GM12872 (cell line): ENCODE measurements around the gene FCRL6.

Experiments used
- TF ChIP-seq, protein P1 (sequence below): IDR thresholded peaks from 3 replicates; pipeline ENCODE4 v1.5.1; 2011; ENCODE audit warnings: low read depth, mild to moderate bottlenecking, low read length, moderate library complexity; ENCODE audit not compliant: insufficient read depth

The FCRL6 gene

DNA sequence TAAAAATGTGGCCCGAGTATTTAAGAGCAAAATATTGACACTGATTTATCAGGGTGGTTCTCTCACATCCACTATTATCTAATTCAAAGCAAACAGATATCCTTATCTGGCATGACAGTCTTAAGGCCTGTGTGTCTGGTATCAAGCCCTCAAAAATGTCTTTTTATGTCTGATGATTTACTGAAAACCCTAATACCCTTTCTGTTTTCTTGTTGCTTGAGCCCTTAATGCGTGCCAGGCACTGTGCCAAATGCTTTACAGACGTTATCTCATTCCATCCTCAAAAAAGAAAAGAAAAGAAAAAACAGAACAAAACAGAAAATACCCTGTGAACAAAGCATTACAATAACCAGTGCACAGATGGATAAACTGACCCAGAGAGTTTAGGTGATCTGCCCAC is 15.7 kb upstream of the FCRL6 start:
- TF ChIP-seq, protein P1, sequence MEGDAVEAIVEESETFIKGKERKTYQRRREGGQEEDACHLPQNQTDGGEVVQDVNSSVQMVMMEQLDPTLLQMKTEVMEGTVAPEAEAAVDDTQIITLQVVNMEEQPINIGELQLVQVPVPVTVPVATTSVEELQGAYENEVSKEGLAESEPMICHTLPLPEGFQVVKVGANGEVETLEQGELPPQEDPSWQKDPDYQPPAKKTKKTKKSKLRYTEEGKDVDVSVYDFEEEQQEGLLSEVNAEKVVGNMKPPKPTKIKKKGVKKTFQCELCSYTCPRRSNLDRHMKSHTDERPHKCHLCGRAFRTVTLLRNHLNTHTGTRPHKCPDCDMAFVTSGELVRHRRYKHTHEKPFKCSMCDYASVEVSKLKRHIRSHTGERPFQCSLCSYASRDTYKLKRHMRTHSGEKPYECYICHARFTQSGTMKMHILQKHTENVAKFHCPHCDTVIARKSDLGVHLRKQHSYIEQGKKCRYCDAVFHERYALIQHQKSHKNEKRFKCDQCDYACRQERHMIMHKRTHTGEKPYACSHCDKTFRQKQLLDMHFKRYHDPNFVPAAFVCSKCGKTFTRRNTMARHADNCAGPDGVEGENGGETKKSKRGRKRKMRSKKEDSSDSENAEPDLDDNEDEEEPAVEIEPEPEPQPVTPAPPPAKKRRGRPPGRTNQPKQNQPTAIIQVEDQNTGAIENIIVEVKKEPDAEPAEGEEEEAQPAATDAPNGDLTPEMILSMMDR = no peak

DNA sequence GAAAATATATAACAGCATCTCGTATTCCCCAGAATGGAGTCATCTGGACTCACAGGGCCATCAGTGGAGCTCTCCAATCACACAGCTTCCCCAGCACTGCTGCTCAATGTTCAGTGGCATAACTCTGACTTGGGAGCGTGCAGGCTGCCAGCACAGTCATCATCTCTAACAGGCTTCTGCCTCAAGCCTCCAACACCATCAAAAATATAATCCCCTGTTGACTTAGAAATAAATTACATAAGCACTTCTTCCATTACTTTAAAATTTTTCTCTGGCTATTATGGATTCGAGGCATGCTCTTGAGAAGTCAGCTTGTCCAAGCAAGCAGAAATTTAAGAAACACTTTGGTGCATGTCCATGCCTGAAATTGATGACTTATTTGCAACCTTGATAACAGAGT is 15.2 kb upstream of the FCRL6 start:
- TF ChIP-seq, protein P1 = no peak

DNA sequence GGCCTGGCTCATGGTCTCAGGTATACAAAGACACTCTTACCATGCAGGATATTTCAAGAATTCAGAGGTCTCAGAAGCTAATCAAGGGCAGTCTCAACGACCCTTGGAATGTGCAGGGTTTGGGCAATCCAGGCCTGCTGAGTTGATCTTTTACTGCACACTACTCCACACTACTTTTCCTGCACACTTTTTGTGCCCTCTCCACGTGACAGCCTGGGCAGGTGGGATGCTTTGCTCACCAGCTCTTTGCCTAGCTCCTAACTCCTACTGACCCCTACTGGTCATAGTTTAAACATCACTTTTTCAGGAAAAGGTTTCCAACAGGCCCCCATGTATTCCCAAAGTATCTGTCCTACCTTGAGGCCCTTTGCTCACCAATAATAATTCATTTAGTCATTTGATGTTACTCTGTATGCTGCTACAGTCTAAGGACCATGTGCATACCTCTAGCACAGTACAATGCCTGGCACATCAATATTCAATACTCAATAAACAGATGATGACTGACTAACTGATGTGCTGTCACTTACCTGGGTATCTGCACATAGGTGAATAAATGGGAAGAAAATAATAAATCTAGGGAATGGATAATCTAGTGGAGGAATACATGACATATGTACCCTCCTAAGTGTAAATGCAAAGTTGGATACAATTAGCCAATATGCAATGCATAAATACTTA is 11.8 kb upstream of the FCRL6 start:
- TF ChIP-seq, protein P1 = peak; percentile 72

DNA sequence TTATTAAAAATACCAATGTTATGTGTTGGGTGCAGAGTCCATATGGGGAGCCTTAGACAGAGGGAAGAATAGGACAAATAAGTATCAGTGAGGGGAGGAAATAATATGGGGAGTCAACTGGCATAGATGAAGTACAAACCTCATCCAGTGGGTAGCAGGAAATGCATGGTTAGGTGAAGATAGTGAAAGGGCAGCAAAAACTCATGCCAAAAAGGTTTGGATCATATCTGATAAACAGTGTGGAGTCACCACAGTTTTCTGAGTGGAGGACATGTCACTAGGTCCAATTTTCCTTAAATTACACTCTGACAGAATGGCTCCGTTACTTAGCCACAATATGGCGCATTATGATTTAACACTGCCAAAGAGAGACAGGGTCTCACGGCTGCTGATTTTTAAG is 11.1 kb upstream of the FCRL6 start:
- TF ChIP-seq, protein P1 = no peak

DNA sequence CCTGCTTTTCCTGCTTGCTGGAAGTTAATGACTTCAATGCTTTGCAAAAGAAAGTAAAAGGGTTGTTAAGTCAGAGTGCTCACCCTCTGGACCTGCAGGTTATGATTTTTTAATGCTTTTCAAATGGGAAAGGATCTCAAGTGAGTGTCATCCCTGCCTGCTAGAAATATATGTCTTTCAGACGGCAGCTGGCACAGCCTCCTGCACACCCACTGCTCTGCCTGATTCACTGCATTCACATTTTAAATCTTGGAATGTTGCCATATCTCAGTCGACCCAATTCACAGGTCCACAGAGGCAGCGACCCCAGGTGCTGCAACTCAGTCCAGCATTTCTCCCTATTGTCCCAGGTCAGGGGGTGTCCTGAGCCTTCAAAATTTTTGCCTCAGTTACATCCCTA is 10.7 kb upstream of the FCRL6 start:
- TF ChIP-seq, protein P1 = no peak

DNA sequence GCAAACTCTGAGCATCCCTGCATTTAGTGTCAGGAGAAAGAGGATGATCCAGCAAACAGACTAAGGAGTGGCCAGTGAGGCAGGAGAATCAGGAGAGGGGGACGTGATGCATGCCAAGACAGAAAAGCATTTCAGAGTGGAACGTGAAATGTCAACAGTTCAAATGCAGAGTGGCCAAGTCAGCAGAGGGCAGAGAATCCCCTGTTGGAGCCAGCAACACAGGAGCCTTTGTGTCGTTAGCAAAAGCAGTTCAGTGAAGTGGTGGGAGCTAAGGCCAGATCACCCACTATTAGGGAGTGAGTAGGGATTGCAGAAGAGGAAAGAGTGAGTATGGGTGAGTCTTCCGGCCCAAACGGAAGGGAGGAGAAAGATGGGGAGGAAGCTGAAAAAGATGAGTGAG is 6.6 kb upstream of the FCRL6 start:
- TF ChIP-seq, protein P1 = no peak

DNA sequence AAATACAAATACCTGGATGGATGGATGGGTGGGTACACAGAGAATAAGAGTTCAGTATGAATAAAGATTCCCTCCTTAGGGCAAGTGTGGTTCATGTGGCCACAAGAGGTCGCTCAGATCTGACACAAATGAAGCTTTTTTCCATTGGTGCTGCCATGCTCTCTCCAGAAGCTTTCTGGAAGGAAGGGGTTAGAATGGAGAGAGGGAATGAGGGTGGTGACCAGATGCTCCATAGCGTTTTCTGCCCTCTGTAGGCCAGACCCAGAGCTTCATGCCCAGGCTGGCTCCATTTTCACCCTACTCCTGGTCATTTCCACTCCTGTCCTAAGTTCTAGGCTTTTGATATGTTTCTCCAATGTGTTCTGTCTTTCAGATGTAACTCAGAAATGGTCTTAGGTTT is 3.3 kb upstream of the FCRL6 start:
- TF ChIP-seq, protein P1 = peak; percentile 75

DNA sequence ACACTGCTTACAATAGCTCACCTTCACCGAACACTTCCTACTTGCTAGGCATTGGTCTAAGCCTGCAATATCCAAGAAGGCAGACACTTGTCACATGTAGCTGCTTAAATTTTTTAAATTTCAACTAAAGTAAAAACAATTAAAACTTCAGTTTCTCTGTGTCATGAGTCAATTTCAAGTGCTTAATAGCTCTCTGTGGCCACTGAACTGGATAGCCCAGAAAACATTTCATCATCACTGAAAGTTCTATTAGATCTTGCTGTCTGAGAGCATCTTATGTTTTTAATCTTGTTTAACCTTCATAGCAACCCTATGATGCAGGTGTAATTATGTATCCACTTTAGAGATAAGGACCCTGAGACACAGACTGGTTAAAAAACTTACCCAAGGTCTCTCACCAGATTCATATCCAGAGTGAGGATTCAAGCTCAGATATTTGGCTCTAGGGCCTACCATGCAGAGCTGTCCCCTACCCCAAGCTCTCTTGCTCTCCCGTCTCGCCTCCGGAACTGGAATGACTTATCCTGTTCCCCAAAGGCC is 2.6 kb upstream of the FCRL6 start:
- TF ChIP-seq, protein P1 = no peak
